AG08395 (cell line): ENCODE results near the gene TESMIN.

ENCODE experiments used
- DNase-seq: peaks from one replicate; pipeline ENCODE4 v3.0.0; 2012; ENCODE audit warnings: mixed read lengths, low spot score

Gene TESMIN

GRCh38 chr11:68761801-68762200 is 10.5 kb upstream of the TESMIN start:
- no peak for DNase-seq

- no peak for DNase-seq
Observed at GRCh38 chr11:68759991-68760390, 8.7 kb upstream of the TESMIN start.

- DNase-seq, result no peak
Observed at GRCh38 chr11:68757711-68758110, 6.4 kb upstream of the TESMIN start.

GRCh38 chr11:68756171-68756766 is 4.9 kb upstream of the TESMIN start:
- DNase-seq, result no peak

- no peak for DNase-seq
Observed at GRCh38 chr11:68753300-68753699, 2.0 kb upstream of the TESMIN start.

- no peak for DNase-seq
Observed at GRCh38 chr11:68751004-68751325, 355 bp downstream of the TESMIN start.

GRCh38 chr11:68750195-68751003 is 921 bp downstream of the TESMIN start:
- no peak for DNase-seq

- no peak for DNase-seq
Observed at GRCh38 chr11:68749229-68750123, 1.8 kb downstream of the TESMIN start.

- DNase-seq, result no peak
Observed at GRCh38 chr11:68748061-68748460, 3.3 kb downstream of the TESMIN start.

- DNase-seq, result no peak
Observed at GRCh38 chr11:68743539-68743938, 7.8 kb downstream of the TESMIN start.

- DNase-seq, result no peak
Observed at GRCh38 chr11:68741463-68741862, 9.9 kb downstream of the TESMIN start.

- DNase-seq, result no peak
Observed at GRCh38 chr11:68735646-68736045, 15.7 kb downstream of the TESMIN start.

- no peak for DNase-seq
Observed at GRCh38 chr11:68735125-68735524, 16.2 kb downstream of the TESMIN start.

- DNase-seq, result no peak
Observed at GRCh38 chr11:68734111-68734510, 17.2 kb downstream of the TESMIN start.

GRCh38 chr11:68727783-68728182 is 23.5 kb downstream of the TESMIN start:
- no peak for DNase-seq

- no peak for DNase-seq
Observed at GRCh38 chr11:68724293-68724692, 27.0 kb downstream of the TESMIN start.

GRCh38 chr11:68722143-68722542 is 29.2 kb downstream of the TESMIN start:
- DNase-seq, result no peak

GRCh38 chr11:68721075-68721474 is 30.2 kb downstream of the TESMIN start:
- no peak for DNase-seq

- no peak for DNase-seq
Observed at GRCh38 chr11:68715456-68716122, 35.7 kb downstream of the TESMIN start.

GRCh38 chr11:68714060-68714856 is 37.1 kb downstream of the TESMIN start:
- DNase-seq, result no peak

- no peak for DNase-seq
Observed at GRCh38 chr11:68711114-68711513, 40.2 kb downstream of the TESMIN start.
